HG03135 (cell line): ENCODE results near the gene PPP3R2.
"Not testable (repeated sequence)": the region's sequence is repeated elsewhere in the genome, so short reads cannot be mapped to it uniquely, and the experiment has no call there.

ENCODE experiments used
- ATAC-seq: cut with Tn5 transposase; IDR thresholded peaks from one replicate; pipeline ENCODE4 v1.9.1; 2021; ENCODE audit warnings: mild to moderate bottlenecking, moderate library complexity; ENCODE audit not compliant: unreplicated experiment

The PPP3R2 gene

GRCh38 chr9:101590074-101590473 is 4.7 kb downstream of the PPP3R2 start:
- ATAC-seq, result not testable (repeated sequence)

GRCh38 chr9:101587332-101588043 is 7.3 kb downstream of the PPP3R2 start:
- ATAC-seq, result no peak

GRCh38 chr9:101586651-101587050 is 8.1 kb downstream of the PPP3R2 start:
- ATAC-seq, result peak; percentile 86

GRCh38 chr9:101585740-101586139 is 9.0 kb downstream of the PPP3R2 start:
- no peak for ATAC-seq

GRCh38 chr9:101582553-101582952 is 12.2 kb downstream of the PPP3R2 start:
- ATAC-seq, result no peak

- ATAC-seq, result no peak
Measured at GRCh38 chr9:101579711-101580545, 14.8 kb downstream of the PPP3R2 start.

- no peak for ATAC-seq
Measured at GRCh38 chr9:101578378-101578777, 16.4 kb downstream of the PPP3R2 start.

GRCh38 chr9:101574731-101575333 is 19.9 kb downstream of the PPP3R2 start:
- ATAC-seq, result no peak

- ATAC-seq, result no peak
Measured at GRCh38 chr9:101572316-101572715, 22.5 kb downstream of the PPP3R2 start.

GRCh38 chr9:101571114-101571513 is 23.7 kb downstream of the PPP3R2 start:
- no peak for ATAC-seq

GRCh38 chr9:101569741-101570501 is 24.8 kb downstream of the PPP3R2 start:
- no peak for ATAC-seq

- no peak for ATAC-seq
Measured at GRCh38 chr9:101567725-101568350, 26.9 kb downstream of the PPP3R2 start.

- ATAC-seq, result peak; percentile 59
Measured at GRCh38 chr9:101566904-101567724, 27.7 kb downstream of the PPP3R2 start.

- ATAC-seq, result no peak
Measured at GRCh38 chr9:101564252-101564651, 30.5 kb downstream of the PPP3R2 start.

GRCh38 chr9:101562966-101563365 is 31.8 kb downstream of the PPP3R2 start:
- no peak for ATAC-seq

- ATAC-seq, result no peak
Measured at GRCh38 chr9:101561740-101562139, 33.0 kb downstream of the PPP3R2 start.

- ATAC-seq, result not testable (repeated sequence)
Measured at GRCh38 chr9:101549472-101550098, 45.2 kb downstream of the PPP3R2 start.

GRCh38 chr9:101543098-101543735 is 51.6 kb downstream of the PPP3R2 start:
- ATAC-seq, result no peak
